LNCAP (cell line): ENCODE results near the gene RPS19BP1.

Source experiments
- CTCF ChIP-seq: fragments of 450-650 bp; IDR thresholded peaks from 2 replicates; pipeline ENCODE4 v1.5.1; 2017; ENCODE audit warnings: mild to moderate bottlenecking

Gene RPS19BP1

GRCh38 chr22:39518996-39519680, 13.4 kb downstream of the RPS19BP1 start:
- TF ChIP-seq CTCF = no peak

GRCh38 chr22:39518144-39518786, 14.3 kb downstream of the RPS19BP1 start:
- no peak for TF ChIP-seq CTCF

GRCh38 chr22:39517470-39517869, 15.1 kb downstream of the RPS19BP1 start:
- TF ChIP-seq CTCF = no peak

- TF ChIP-seq CTCF = no peak
These were observed 17.1 kb downstream of the RPS19BP1 start for GRCh38 chr22:39515266-39516050.

- TF ChIP-seq CTCF = peak; percentile 78
These were observed 18.1 kb downstream of the RPS19BP1 start for GRCh38 chr22:39514373-39514973.

GRCh38 chr22:39513791-39514190, 18.8 kb downstream of the RPS19BP1 start:
- TF ChIP-seq CTCF = no peak

GRCh38 chr22:39512026-39512425, 20.5 kb downstream of the RPS19BP1 start:
- no peak for TF ChIP-seq CTCF
